ENCODE measurements around the gene AP3M1.

GRCh38 chr10:74137992-74138391 lies 12.6 kb downstream of the AP3M1 start:
- no peak for TF ChIP-seq EZH2phosphoT487 (IDR thresholded peaks at IDR 0.05; ENCODE audit: low read length)
- no peak for TF ChIP-seq CTCF (IDR thresholded peaks at IDR 0.05; ENCODE audit: low read length)

Measured in MM.1S (cell line).